H1 (cell line): Measurements from ENCODE around the gene DDX31. TPM values are rescaled to one million over a fixed set of nuclear protein-coding genes. Genes with fewer than 3 reads are reported as not detected.

Experiments used
- ASH2L ChIP-seq: fragments of 200-600, 300-600 bp; sonication (generic); IDR thresholded peaks from one replicate; pipeline ENCODE4 v1.7.1; 2017; ENCODE audit warnings: low read length
- ATF3 ChIP-seq: IDR thresholded peaks from 2 replicates; pipeline ENCODE4 v1.6.1; 2011; ENCODE audit warnings: low read depth, mild to moderate bottlenecking, low read length; ENCODE audit not compliant: insufficient read depth
- JUND ChIP-seq: IDR thresholded peaks from 2 replicates; pipeline ENCODE4 v1.6.1; 2011; ENCODE audit warnings: mild to moderate bottlenecking, improper control_type of control experiment, low read length
- PHF8 ChIP-seq: fragments of 200-600 bp; sonication (generic); conservative IDR thresholded peaks from 2 replicates; pipeline ENCODE4 v1.7.1; 2012; ENCODE audit warnings: low read depth, mild to moderate bottlenecking, inconsistent platforms, low read length, moderate library complexity
- RNF2 ChIP-seq: fragments of 200-900, 300-1000 bp; sonication (generic); IDR thresholded peaks from 2 replicates; pipeline ENCODE4 v1.7.1; 2016; ENCODE audit warnings: borderline replicate concordance, low read depth, mild to moderate bottlenecking, antibody characterized with exemption, low read length; ENCODE audit not compliant: poor library complexity, severe bottlenecking; ENCODE audit errors: missing control alignments
- SIRT6 ChIP-seq: IDR thresholded peaks from one replicate; pipeline ENCODE4 v1.7.1; 2012; ENCODE audit warnings: low read length, inconsistent platforms
- SP4 ChIP-seq: IDR thresholded peaks from 2 replicates; pipeline ENCODE4 v1.6.1; 2012; ENCODE audit warnings: low read length, inconsistent platforms
- TAF7 ChIP-seq: optimal IDR thresholded peaks from 2 replicates; pipeline ENCODE3; 2011; ENCODE audit warnings: low read depth, mild to moderate bottlenecking, inconsistent platforms, low read length, moderate library complexity, borderline replicate concordance
- polyA plus RNA-seq, 7 experiments: library from polyadenylated mRNA; depleted of rRNA in 3 of 7; stranded (reverse) in 5 of 7; unstranded in 2 of 7; fragments of >200 nt in 5 of 7; fragments of 200-250 nt in 2 of 7; gene quantifications; 1 replicate in 5 of 7; 2 replicates in 1 of 7; 4 replicates in 1 of 7; pipeline versions ENCODE4 v1.2.1 to v1.2.3, GENCODE V29; 2011 to 2013; ENCODE audit warnings: missing spikeins in 2 of 7, mixed read lengths in 2 of 7
- total RNA-seq: library from RNA; stranded (reverse); fragmentation: NEBNext Ultra II Directional; extraction: Animal tissue kit (Norgen Biotek cat#: 25700); gene quantifications from 2 replicates; pipeline ENCODE4 v1.2.1, GENCODE V29; 2021

Gene DDX31
- total and polyA plus RNA-seq, 2 of the 8 experiments (the other 6 are each of a cell fraction or from before 2014, with no cell fraction given), result 9.5 to 23.7 TPM

GRCh38 chr9:132606066-132606465 lies 63.7 kb downstream of the DDX31 start (continued):
- TF ChIP-seq SIRT6 (no peak), JUND (no peak), TAF7 (no peak), SP4 (no peak), PHF8 (no peak), ASH2L (no peak), ATF3 (no peak), RNF2 (no peak)
- TF ChIP-seq, all 59 proteins: peak for 0
